Measurements from ENCODE around the gene METRNL.

Gene METRNL

DNA sequence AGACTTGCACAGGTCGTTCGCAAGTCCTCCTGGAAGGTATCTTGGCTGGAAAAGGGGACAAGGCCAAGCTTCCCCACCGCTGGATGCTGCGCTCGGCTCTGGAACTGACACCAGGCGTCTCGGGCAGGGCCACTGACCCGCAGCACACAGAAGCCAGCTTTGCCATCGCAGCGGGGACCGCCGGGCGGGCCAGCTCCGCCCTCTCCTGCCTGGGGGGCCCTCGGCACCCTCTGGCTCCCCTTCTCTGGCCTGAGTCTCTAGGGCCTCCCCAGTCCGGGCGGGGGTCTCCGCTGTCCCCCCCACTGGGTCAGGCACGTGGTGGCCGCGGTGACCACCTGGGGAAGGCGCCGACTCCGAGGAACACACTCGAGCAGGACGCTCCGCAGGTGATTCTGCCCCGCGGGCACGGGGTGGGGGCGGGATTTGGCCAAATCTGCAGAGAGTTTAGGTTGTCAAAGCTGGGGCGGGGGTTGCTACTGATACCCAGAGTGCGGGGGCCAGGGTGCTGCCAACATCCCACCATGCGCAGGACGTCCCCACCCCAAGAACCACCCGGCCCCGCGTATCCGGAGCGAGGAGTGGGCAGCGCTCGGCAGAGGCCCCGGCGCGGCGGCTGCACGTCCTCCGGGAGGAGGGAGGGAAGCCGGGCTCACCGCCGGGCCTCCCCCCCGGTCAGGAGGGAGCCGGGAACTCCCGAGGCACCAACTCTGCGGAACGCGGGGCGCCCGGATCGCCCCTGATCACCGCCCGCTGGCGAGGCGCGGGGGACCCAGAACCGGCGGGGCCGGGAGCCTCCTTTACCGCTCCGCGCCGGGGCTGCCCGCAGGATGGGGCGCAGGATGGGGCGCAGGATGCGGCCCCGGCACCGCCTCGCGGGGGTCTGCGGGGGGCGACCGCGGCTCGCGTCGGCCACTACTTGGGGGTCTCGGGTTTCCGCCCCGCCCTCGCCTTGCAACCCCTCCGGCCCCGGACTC lies 744 bp upstream of the METRNL start:
- TF ChIP-seq, protein P1, sequence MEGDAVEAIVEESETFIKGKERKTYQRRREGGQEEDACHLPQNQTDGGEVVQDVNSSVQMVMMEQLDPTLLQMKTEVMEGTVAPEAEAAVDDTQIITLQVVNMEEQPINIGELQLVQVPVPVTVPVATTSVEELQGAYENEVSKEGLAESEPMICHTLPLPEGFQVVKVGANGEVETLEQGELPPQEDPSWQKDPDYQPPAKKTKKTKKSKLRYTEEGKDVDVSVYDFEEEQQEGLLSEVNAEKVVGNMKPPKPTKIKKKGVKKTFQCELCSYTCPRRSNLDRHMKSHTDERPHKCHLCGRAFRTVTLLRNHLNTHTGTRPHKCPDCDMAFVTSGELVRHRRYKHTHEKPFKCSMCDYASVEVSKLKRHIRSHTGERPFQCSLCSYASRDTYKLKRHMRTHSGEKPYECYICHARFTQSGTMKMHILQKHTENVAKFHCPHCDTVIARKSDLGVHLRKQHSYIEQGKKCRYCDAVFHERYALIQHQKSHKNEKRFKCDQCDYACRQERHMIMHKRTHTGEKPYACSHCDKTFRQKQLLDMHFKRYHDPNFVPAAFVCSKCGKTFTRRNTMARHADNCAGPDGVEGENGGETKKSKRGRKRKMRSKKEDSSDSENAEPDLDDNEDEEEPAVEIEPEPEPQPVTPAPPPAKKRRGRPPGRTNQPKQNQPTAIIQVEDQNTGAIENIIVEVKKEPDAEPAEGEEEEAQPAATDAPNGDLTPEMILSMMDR (IDR thresholded peaks at IDR 0.05; ENCODE audit: low read depth, low read length, poor library complexity, severe bottlenecking) = no peak
- TF ChIP-seq EZH2phosphoT487 (IDR thresholded peaks at IDR 0.05; ENCODE audit: borderline replicate concordance, low read length) = no peak
- Histone ChIP-seq H4K20me1 (ENCODE audit: control insufficient read depth, insufficient read depth, low read depth, low read length) (peaks cover 12% of the 10 kb centered on the region), H3K27ac (ENCODE audit: low read depth, low read length) (no peak overlapping the region), H3K9me2 (replicated peaks; ENCODE audit: control insufficient read depth, low read length) (no peaks in the 10 kb centered on the region), H3K36me3 (ENCODE audit: control insufficient read depth, low read length) (peaks cover 17% of the 10 kb centered on the region), H3K4me2 (ENCODE audit: low read length) (peak overlapping the region; percentile 63), H3K9me3 (ENCODE audit: control insufficient read depth, insufficient read depth, low read length) (no peaks in the 10 kb centered on the region), H3K4me3 (ENCODE audit: low read length) (peak overlapping the region; percentile 64), H3K27me3 (ENCODE audit: control insufficient read depth, low read length) (peaks cover 16% of the 10 kb centered on the region), H3K79me2 (ENCODE audit: control insufficient read depth, low read length) (peaks cover 32% of the 10 kb centered on the region), H3F3A (ENCODE audit: control insufficient read depth, insufficient read depth) (peaks cover 6% of the 10 kb centered on the region; the same call in 1 of the 2 replicates), H3K4me1 (ENCODE audit: control insufficient read depth, low read length) (peaks cover 31% of the 10 kb centered on the region)

DNA sequence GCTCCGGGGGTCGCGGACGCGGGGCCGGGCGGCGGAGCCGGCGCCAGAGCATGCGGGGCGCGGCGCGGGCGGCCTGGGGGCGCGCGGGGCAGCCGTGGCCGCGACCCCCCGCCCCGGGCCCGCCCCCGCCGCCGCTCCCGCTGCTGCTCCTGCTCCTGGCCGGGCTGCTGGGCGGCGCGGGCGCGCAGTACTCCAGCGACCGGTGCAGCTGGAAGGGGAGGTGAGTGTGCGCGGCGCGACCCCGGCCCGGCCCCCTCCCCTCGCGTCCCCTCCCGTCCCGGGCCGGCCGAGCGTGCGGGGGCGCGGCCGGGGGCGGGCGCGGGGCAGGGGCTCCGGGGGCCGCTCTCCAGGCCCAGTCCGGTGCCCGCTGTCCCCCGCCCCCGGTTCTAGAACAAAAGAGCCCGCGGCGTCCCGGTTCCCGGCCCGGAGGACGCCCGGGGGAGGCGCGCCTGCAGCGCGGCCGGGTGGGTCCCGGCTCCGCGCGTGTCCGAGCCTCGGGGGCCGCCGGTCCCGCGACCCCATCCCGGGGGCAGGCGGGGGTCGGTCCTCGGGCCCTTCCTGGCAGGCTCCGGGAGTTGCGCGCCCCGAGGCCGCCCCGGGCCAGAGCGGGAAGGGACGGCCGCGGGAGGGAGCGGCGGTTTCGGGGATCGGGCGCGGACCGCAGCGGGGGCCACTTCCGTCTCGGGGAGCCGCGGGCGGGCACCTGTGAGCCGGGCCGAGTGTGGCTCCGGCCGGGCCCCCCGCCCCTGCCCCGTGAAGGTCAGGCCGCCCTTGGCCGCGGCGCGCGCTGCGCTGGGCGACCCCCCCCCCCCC lies 563 bp downstream of the METRNL start:
- H3K27me3 ChIP-seq (ENCODE audit: control insufficient read depth, low read length) = peaks cover 16% of the 10 kb centered on the region
- H3K9me3 ChIP-seq (ENCODE audit: control insufficient read depth, insufficient read depth, low read length) = no peaks in the 10 kb centered on the region
- peaks cover 34% of the 10 kb centered on the region for H3K4me1 ChIP-seq (ENCODE audit: control insufficient read depth, low read length)
- no peaks in the 10 kb centered on the region for H3K9me2 ChIP-seq (replicated peaks; ENCODE audit: control insufficient read depth, low read length)
- TF ChIP-seq, protein P1 (IDR thresholded peaks at IDR 0.05; ENCODE audit: low read depth, low read length, poor library complexity, severe bottlenecking) = no peak
- TF ChIP-seq EZH2phosphoT487 (IDR thresholded peaks at IDR 0.05; ENCODE audit: borderline replicate concordance, low read length) = no peak
- 0 out of 2 replicates have a peak overlapping the region, but pooled peaks have one; percentile 23 for H3K27ac ChIP-seq (ENCODE audit: low read depth, low read length)
- H3K79me2 ChIP-seq (ENCODE audit: control insufficient read depth, low read length) = peaks cover 45% of the 10 kb centered on the region
- peaks cover 12% of the 10 kb centered on the region for H4K20me1 ChIP-seq (ENCODE audit: control insufficient read depth, insufficient read depth, low read depth, low read length)
- peaks cover 27% of the 10 kb centered on the region for H3K36me3 ChIP-seq (ENCODE audit: control insufficient read depth, low read length)
- peak overlapping the region; percentile 76 for H3K4me2 ChIP-seq (ENCODE audit: low read length)
- peak overlapping the region; percentile 74 for H3K4me3 ChIP-seq (ENCODE audit: low read length)
- H3F3A ChIP-seq (ENCODE audit: control insufficient read depth, insufficient read depth) = peaks cover 6% of the 10 kb centered on the region; the same call in 1 of the 2 replicates

DNA sequence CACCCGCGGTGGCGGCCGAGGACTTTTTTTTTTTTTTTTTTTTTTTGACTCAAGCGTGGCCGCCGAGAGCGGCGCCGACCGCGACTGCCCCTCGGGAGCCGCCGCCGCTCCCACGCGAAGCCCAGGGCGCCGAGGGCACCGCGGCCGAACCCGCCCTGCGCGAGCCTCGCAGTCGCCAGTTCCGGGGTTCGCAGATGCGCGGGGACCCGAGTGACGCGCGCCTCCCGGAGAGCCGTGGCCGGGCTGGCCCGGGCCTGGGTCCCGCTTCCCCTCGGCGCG lies 1.1 kb downstream of the METRNL start:
- peaks cover 51% of the 10 kb centered on the region for H3K79me2 ChIP-seq (ENCODE audit: control insufficient read depth, low read length)
- no peak for TF ChIP-seq EZH2phosphoT487 (IDR thresholded peaks at IDR 0.05; ENCODE audit: borderline replicate concordance, low read length)
- TF ChIP-seq, protein P1 (IDR thresholded peaks at IDR 0.05; ENCODE audit: low read depth, low read length, poor library complexity, severe bottlenecking) = no peak
- no peaks in the 10 kb centered on the region for H3K9me2 ChIP-seq (replicated peaks; ENCODE audit: control insufficient read depth, low read length)
- H4K20me1 ChIP-seq (ENCODE audit: control insufficient read depth, insufficient read depth, low read depth, low read length) = peaks cover 12% of the 10 kb centered on the region
- peaks cover 29% of the 10 kb centered on the region for H3K36me3 ChIP-seq (ENCODE audit: control insufficient read depth, low read length)
- peak overlapping the region; percentile 74 for H3K4me3 ChIP-seq (ENCODE audit: low read length)
- H3K27me3 ChIP-seq (ENCODE audit: control insufficient read depth, low read length) = peaks cover 16% of the 10 kb centered on the region
- peak overlapping the region; percentile 76 for H3K4me2 ChIP-seq (ENCODE audit: low read length)
- H3K4me1 ChIP-seq (ENCODE audit: control insufficient read depth, low read length) = peaks cover 34% of the 10 kb centered on the region
- H3K27ac ChIP-seq (ENCODE audit: low read depth, low read length) = no peak overlapping the region
- H3F3A ChIP-seq (ENCODE audit: control insufficient read depth, insufficient read depth) = peaks cover 6% of the 10 kb centered on the region; the same call in 1 of the 2 replicates
- no peaks in the 10 kb centered on the region for H3K9me3 ChIP-seq (ENCODE audit: control insufficient read depth, insufficient read depth, low read length)
